Mesenchymal stem cell (in vitro differentiated cells and primary cell): ENCODE data around the gene OIT3.

ENCODE experiments used
- DNase-seq: peaks from one replicate; pipeline ENCODE4 v3.0.0-alpha.2; 2013
- H2AFZ ChIP-seq: one replicate; pipeline ENCODE4 v1.6.1; 2013; ENCODE audit warnings: low read depth, mild to moderate bottlenecking, control low read depth, inconsistent platforms, low read length, moderate library complexity
- H2AK5ac ChIP-seq: 2 replicates; pipeline ENCODE4 v1.6.1; 2013; ENCODE audit warnings: low read length, moderate library complexity, mild to moderate bottlenecking, inconsistent platforms; ENCODE audit not compliant: severe bottlenecking
- H2BK120ac ChIP-seq: one replicate; pipeline ENCODE4 v1.6.1; 2013; ENCODE audit warnings: low read depth, mild to moderate bottlenecking, inconsistent platforms, low read length, moderate library complexity
- H2BK12ac ChIP-seq, 2 experiments: one replicate each; pipeline ENCODE4 v1.6.1; 2013; ENCODE audit warnings: inconsistent platforms in 2 of 2, low read length in 2 of 2, mild to moderate bottlenecking in 2 of 2, moderate library complexity in 2 of 2, control low read depth in 1 of 2
- H2BK15ac ChIP-seq: one replicate; pipeline ENCODE4 v1.6.1; 2013; ENCODE audit warnings: mild to moderate bottlenecking, low read depth, inconsistent platforms; ENCODE audit not compliant: poor library complexity, severe bottlenecking
- H2BK5ac ChIP-seq: 2 replicates; pipeline ENCODE4 v1.6.1; 2013; ENCODE audit warnings: low read depth, mild to moderate bottlenecking, low read length, control low read depth, inconsistent platforms; ENCODE audit not compliant: poor library complexity, severe bottlenecking
- H3K14ac ChIP-seq, 2 experiments: one replicate each; pipeline ENCODE4 v1.6.1; 2013; ENCODE audit warnings: inconsistent platforms in 2 of 2, low read length in 2 of 2, control low read depth in 1 of 2, mild to moderate bottlenecking in 1 of 2, moderate library complexity in 1 of 2
- H3K18ac ChIP-seq, 2 experiments: one replicate each; pipeline ENCODE4 v1.6.1; 2013; ENCODE audit warnings: inconsistent platforms in 2 of 2, low read length in 2 of 2, control low read depth in 1 of 2, low read depth in 1 of 2, mild to moderate bottlenecking in 1 of 2
- H3K23ac ChIP-seq, 2 experiments: one replicate each; pipeline ENCODE4 v1.6.1; 2013; ENCODE audit warnings: inconsistent platforms in 2 of 2, low read length in 2 of 2, mild to moderate bottlenecking in 2 of 2, moderate library complexity in 2 of 2, control low read depth in 1 of 2
- H3K27ac ChIP-seq: 2 replicates; pipeline ENCODE4 v1.5.1; 2013; ENCODE audit warnings: mild to moderate bottlenecking, moderate library complexity, low read length, control low read depth, inconsistent platforms; ENCODE audit not compliant: poor library complexity, severe bottlenecking
- H3K27me3 ChIP-seq, 2 experiments: 2 replicates each; pipeline versions ENCODE4 v1.6.1 to v1.7.0; 2013; ENCODE audit warnings: low read length in 2 of 2, mild to moderate bottlenecking in 2 of 2, moderate library complexity in 2 of 2, control low read depth in 1 of 2, inconsistent platforms in 1 of 2; ENCODE audit not compliant: control insufficient read depth in 1 of 2, insufficient read depth in 1 of 2
- H3K36me3 ChIP-seq, 2 experiments: 2 replicates each; pipeline versions ENCODE4 v1.6.1 to v1.7.0; 2013; ENCODE audit warnings: low read length in 2 of 2, control low read depth in 1 of 2, inconsistent platforms in 1 of 2, low read depth in 1 of 2, mild to moderate bottlenecking in 1 of 2; ENCODE audit not compliant: insufficient read depth in 2 of 2, control insufficient read depth in 1 of 2
- H3K4ac ChIP-seq, 2 experiments: one replicate each; pipeline ENCODE4 v1.6.1; 2013; ENCODE audit warnings: inconsistent platforms in 2 of 2, low read length in 2 of 2, mild to moderate bottlenecking in 2 of 2, moderate library complexity in 2 of 2, control low read depth in 1 of 2, low read depth in 1 of 2
- H3K4me1 ChIP-seq: 2 replicates; pipeline ENCODE4 v1.6.1; 2013; ENCODE audit warnings: low read depth, low read length, control low read depth; ENCODE audit not compliant: control insufficient read depth, insufficient read depth
- H3K4me2 ChIP-seq: 2 replicates; pipeline ENCODE4 v1.6.1; 2013; ENCODE audit warnings: low read length, mild to moderate bottlenecking, inconsistent platforms; ENCODE audit not compliant: poor library complexity, severe bottlenecking
- H3K4me3 ChIP-seq, 2 experiments: 2 replicates each; pipeline versions ENCODE4 v1.5.1 to v1.7.0; 2013; ENCODE audit warnings: low read length in 2 of 2, mild to moderate bottlenecking in 2 of 2, control low read depth in 1 of 2, low read depth in 1 of 2; ENCODE audit not compliant: insufficient read depth in 1 of 2
- H3K79me1 ChIP-seq: replicated peaks from 2 replicates; pipeline ENCODE4 v1.6.1; 2013; ENCODE audit warnings: mild to moderate bottlenecking, control low read depth, low read length, inconsistent platforms; ENCODE audit not compliant: poor library complexity, severe bottlenecking
- H3K9ac ChIP-seq: 2 replicates; pipeline ENCODE4 v1.7.0; 2013; ENCODE audit warnings: mild to moderate bottlenecking, low read length, moderate library complexity
- H3K9me3 ChIP-seq: 2 replicates; pipeline ENCODE4 v1.7.0; 2013; ENCODE audit warnings: mild to moderate bottlenecking, low read length; ENCODE audit not compliant: control insufficient read depth
- H4K8ac ChIP-seq: one replicate; pipeline ENCODE4 v1.6.1; 2013; ENCODE audit warnings: inconsistent platforms, mild to moderate bottlenecking, low read length, moderate library complexity
- H4K91ac ChIP-seq: one replicate; pipeline ENCODE4 v1.6.1; 2013; ENCODE audit warnings: mild to moderate bottlenecking, low read length, inconsistent platforms
- WGBS: methylation state at CpG from one replicate; pipeline ENCODE4 v1.1.7; 2013; ENCODE audit warnings: mixed read lengths; 5-methylcytosine and 5-hydroxymethylcytosine counted together

OIT3 gene

DNA sequence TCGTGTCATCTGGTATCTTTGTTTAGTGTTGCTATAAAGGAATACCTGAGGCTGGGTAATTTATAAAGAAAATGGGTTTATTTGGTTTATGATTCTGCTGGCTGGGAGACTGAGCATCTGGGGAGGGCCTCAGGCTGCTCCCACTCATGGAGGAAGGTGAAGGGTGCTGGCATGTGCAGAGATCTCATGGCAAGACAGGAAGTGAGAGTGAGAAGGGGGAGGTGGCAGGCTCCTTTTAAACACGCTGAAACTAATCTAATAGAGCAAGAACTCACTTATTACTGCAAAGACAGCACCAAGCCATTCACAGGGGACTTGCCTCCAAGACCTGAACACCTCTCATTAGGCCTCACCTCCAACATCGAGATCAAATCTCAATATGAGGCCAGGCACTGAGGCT, 11.3 kb downstream of the OIT3 start:
- H3K4me2 ChIP-seq = no peak overlapping the region
- no peaks in the 10 kb centered on the region for H3K79me1 ChIP-seq
- no peaks in the 10 kb centered on the region for H3K4me1 ChIP-seq
- H2BK12ac ChIP-seq = no peak overlapping the region
- H3K27ac ChIP-seq = no peak overlapping the region
- no peaks in the 10 kb centered on the region for H3K27me3 ChIP-seq
- WGBS = 85% methylated on average over 3 of the region's 3 CpGs
- H4K8ac ChIP-seq = no peak overlapping the region
- no peak overlapping the region for H2AK5ac ChIP-seq
- no peak overlapping the region for H2AFZ ChIP-seq
- H3K23ac ChIP-seq = no peak overlapping the region
- no peak overlapping the region for H3K18ac ChIP-seq
- no peaks in the 10 kb centered on the region for H3K36me3 ChIP-seq
- no peak overlapping the region for H2BK5ac ChIP-seq
- H3K4me3 ChIP-seq = no peak overlapping the region
- H2BK15ac ChIP-seq = no peak overlapping the region
- no peak for DNase-seq
- no peaks in the 10 kb centered on the region for H3K9me3 ChIP-seq
- no peak overlapping the region for H4K91ac ChIP-seq
- H2BK120ac ChIP-seq = no peak overlapping the region
- H3K4ac ChIP-seq = no peak overlapping the region
- H3K14ac ChIP-seq = no peak overlapping the region
- H3K9ac ChIP-seq = no peak overlapping the region

DNA sequence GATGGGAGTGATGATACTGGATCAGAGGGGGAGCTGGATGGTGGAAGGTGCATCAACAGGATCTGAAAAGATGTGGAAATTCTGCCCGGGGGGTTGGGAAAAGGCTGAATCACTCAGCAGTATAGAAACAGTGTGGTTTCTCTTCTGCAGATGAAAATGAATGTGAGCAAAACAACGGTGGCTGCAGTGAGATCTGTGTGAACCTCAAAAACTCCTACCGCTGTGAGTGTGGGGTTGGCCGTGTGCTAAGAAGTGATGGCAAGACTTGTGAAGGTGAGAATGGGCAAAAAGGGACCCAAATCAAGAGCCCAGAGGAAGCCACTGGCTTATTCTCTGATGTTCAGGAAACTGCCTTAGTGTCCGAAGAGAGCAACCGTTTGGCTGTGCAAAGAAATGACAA, 12.9 kb downstream of the OIT3 start:
- no peaks in the 10 kb centered on the region for H3K36me3 ChIP-seq
- 96% methylated on average over 6 of the region's 6 CpGs for WGBS

DNA sequence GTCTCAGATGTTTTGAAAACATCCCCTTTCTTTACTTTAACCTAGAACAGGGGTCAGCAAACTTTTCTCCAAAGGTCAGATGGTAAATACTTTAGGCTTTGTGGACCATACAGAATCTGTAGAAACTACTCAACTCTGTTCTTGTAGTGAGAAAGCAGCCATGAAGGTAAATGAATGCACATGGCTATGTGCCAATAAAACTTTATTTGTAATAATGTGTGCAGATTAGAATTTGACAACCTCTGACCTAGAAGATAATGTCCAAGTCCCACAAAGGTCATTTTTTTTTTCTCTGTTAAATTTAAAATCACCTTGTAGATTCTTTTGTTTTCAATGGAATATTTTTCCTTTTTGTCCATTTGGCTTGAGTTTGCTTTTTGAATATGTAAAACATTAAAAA, 17.2 kb downstream of the OIT3 start:
- Histone ChIP-seq H3K27me3 (no peaks in the 10 kb centered on the region), H3K4me2 (no peak overlapping the region), H3K4me3 (no peak overlapping the region), H4K8ac (no peak overlapping the region), H2AFZ (no peak overlapping the region), H3K4ac (no peak overlapping the region), H3K18ac (no peak overlapping the region), H4K91ac (no peak overlapping the region), H3K27ac (no peak overlapping the region), H3K23ac (no peak overlapping the region), H2BK15ac (no peak overlapping the region), H3K36me3 (no peaks in the 10 kb centered on the region), H2BK12ac (no peak overlapping the region), H2BK5ac (no peak overlapping the region), H2AK5ac (no peak overlapping the region), H3K9ac (no peak overlapping the region), H3K79me1 (no peaks in the 10 kb centered on the region), H3K4me1 (no peaks in the 10 kb centered on the region), H2BK120ac (no peak overlapping the region), H3K14ac (no peak overlapping the region), H3K9me3 (no peaks in the 10 kb centered on the region)
- DNase-seq = no peak

More for the DNA sequence above, 12.9 kb downstream of the OIT3 start:
- Histone ChIP-seq H3K18ac (no peak overlapping the region), H4K8ac (no peak overlapping the region), H2BK120ac (no peak overlapping the region), H4K91ac (no peak overlapping the region), H3K4ac (no peak overlapping the region), H3K4me2 (no peak overlapping the region), H3K9me3 (no peaks in the 10 kb centered on the region), H3K23ac (no peak overlapping the region), H2BK12ac (no peak overlapping the region), H2AK5ac (no peak overlapping the region), H3K4me3 (no peak overlapping the region), H3K9ac (no peak overlapping the region), H2AFZ (no peak overlapping the region), H3K27me3 (no peaks in the 10 kb centered on the region), H2BK15ac (no peak overlapping the region), H3K4me1 (no peaks in the 10 kb centered on the region), H3K27ac (no peak overlapping the region), H3K14ac (no peak overlapping the region), H3K79me1 (no peaks in the 10 kb centered on the region), H2BK5ac (no peak overlapping the region)
- no peak for DNase-seq

DNA sequence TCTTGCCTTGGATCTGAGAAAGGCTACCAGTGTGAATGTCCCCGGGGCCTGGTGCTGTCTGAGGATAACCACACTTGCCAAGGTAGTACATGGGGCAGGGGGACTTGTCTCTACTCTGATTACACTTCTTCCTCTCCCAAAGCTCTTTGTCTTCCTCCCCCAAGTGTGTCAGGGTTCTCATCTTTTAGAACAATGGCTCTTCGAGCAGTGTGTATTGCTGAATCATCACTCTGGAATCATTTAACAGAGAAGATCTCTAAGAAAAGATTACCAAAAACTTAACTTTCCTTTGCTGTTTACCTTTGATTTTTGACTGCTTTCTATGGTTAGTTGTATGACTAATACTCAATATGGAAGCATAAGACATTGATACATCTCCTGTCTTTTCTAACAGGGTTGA, 18.2 kb downstream of the OIT3 start:
- Histone ChIP-seq H3K27me3 (no peaks in the 10 kb centered on the region), H4K8ac (no peak overlapping the region), H3K18ac (no peak overlapping the region), H3K9me3 (no peaks in the 10 kb centered on the region), H2BK120ac (no peak overlapping the region), H3K36me3 (no peaks in the 10 kb centered on the region), H3K14ac (no peak overlapping the region), H2AK5ac (no peak overlapping the region), H3K9ac (no peak overlapping the region), H3K4me3 (no peak overlapping the region), H3K27ac (no peak overlapping the region), H2BK15ac (no peak overlapping the region), H2BK5ac (no peak overlapping the region), H4K91ac (no peak overlapping the region), H3K4me2 (no peak overlapping the region), H2BK12ac (no peak overlapping the region), H3K23ac (no peak overlapping the region), H2AFZ (no peak overlapping the region), H3K79me1 (no peaks in the 10 kb centered on the region), H3K4ac (no peak overlapping the region), H3K4me1 (no peaks in the 10 kb centered on the region)
- 100% methylated on average over 1 of the region's 2 CpGs for WGBS
- no peak for DNase-seq
